Measurements from ENCODE around the gene ATP8A2.

- TF ChIP-seq CTCF (conservative IDR thresholded peaks at IDR 0.05; ENCODE audit: low read length) (no peak), EZH2phosphoT487 (IDR thresholded peaks at IDR 0.05; ENCODE audit: borderline replicate concordance, low read depth, low read length) (no peak)
Measured at GRCh38 chr13:25677956-25678355, 306.2 kb downstream of the ATP8A2 start.

Measured in OCI-LY7 (cell line).